Measurements from ENCODE around the gene TFDP3. TPM values are rescaled to one million over a fixed set of nuclear protein-coding genes. Genes with fewer than 3 reads are reported as not detected.
A peak's percentile ranks its signal among the peaks of the same experiment; 100 is the strongest.

The TFDP3 gene
- polyA plus RNA-seq, 6 donors from 2014 or later: not detected

DNA sequence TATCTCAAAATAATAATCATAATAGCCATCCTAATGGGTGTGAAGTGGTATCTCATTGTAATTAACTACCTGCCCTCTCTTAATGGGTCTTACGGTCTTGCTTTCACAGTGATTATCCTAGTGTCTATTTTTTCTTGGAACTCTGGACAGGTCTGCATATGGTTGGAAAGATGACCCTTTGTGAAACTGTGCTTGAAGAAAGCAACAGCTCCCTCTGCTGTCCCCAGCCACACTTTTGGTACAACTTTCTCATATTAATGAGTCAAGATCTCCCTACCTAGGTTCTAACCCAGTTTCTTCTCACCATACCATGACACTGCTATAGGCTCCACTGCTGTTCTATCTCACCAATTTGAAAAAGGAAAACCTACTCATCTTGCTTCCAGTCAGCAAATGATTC lies 2.4 kb downstream of the TFDP3 start:
- no peak overlapping the region for H3K4me3 Mint-ChIP-seq
- peaks cover 0 to 10% (median 4%) of the 10 kb centered on the region in 3 donors for H3K27me3 Mint-ChIP-seq
- no peak for DNase-seq
- ATAC-seq (ENCODE audit: low read depth in 2 of 2): no peak
- no peak overlapping the region for H3K27ac Mint-ChIP-seq
- no peaks in the 10 kb centered on the region for H3K4me1 Mint-ChIP-seq
- H3K36me3 Mint-ChIP-seq: no peaks in the 10 kb centered on the region
- no peaks in the 10 kb centered on the region for H3K9me3 Mint-ChIP-seq

DNA sequence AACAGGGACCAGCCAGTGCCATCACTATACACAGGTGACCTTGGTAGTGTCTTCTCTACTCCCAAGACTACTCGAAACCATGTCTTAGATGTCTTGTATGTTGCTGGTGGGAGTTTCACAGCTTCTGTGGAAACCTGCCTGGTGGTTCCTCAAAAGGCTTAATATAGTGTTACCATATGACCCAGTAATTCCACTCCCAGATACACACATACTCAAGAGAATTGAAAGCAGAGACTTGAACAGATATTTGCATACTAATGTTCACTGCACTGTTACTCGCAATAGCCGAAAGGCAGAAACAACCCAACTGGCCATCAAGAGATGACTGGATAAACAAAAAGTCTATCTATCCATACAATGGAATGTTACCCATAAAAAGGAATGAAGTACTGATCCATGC lies 3.1 kb downstream of the TFDP3 start:
- no peaks in the 10 kb centered on the region for H3K36me3 Mint-ChIP-seq
- no peaks in the 10 kb centered on the region for H3K9me3 Mint-ChIP-seq

DNA sequence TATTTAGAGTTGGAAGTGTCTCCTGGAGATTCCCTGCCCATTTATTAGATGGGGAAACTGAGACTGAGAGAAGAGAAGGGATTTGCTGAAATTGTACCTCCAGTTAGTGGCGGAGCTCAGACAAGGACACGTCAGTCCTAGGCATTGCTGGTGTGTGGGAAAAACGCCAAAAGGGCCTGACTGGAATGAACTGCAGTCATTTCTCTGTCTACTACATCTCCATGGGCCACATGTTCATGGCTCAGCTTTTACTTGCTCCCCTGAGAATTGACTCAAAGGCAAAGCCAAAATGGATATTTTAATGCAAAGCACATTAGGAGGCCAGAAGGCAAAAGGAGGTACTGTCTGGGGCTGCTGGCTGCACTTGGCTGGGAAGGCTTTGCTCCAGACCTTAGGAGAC lies 3.9 kb downstream of the TFDP3 start:
- DNase-seq: no peak
- Mint-ChIP-seq H3K27ac (no peak overlapping the region), H3K27me3 (no peaks in the 10 kb centered on the region), H3K4me1 (no peaks in the 10 kb centered on the region), H3K36me3 (no peaks in the 10 kb centered on the region), H3K4me3 (no peak overlapping the region), H3K9me3 (no peaks in the 10 kb centered on the region)
- no peak for ATAC-seq (ENCODE audit: low read depth in 2 of 2)

More for the DNA sequence above, 3.1 kb downstream of the TFDP3 start:
- ATAC-seq (ENCODE audit: low read depth in 2 of 2): no peak
- Mint-ChIP-seq H3K27ac (no peak overlapping the region), H3K4me1 (no peaks in the 10 kb centered on the region), H3K27me3 (peaks cover 0 to 6% (median 2%) of the 10 kb centered on the region in 3 donors), H3K4me3 (no peak overlapping the region)
- DNase-seq: no peak

DNA sequence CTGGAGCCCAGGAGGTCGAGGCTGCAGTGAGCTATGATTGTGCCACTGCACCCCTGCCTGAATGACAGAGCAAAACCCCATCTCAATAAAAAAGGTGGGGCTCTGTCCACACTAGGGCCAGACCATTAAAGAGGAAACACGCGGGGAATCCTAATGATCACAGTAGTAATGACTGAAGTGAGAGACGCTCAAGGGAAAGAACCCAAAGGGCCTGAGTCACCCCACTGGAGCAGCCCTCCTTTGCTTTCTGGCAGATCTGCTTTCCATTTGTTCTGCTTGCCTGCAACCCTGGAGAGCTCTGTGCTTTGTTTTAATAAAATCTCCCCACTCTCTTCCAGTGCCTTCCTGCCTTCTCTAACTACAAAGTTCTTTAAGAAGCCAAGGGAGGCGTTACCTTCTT lies 5.0 kb downstream of the TFDP3 start:
- no peak overlapping the region for H3K4me3 Mint-ChIP-seq
- H3K9me3 Mint-ChIP-seq: no peaks in the 10 kb centered on the region
- H3K4me1 Mint-ChIP-seq: no peaks in the 10 kb centered on the region
- H3K27me3 Mint-ChIP-seq: no peaks in the 10 kb centered on the region
- no peak overlapping the region for H3K27ac Mint-ChIP-seq
- ATAC-seq (ENCODE audit: low read depth in 2 of 2) (no peak), DNase-seq (no peak)
- no peaks in the 10 kb centered on the region for H3K36me3 Mint-ChIP-seq

DNA sequence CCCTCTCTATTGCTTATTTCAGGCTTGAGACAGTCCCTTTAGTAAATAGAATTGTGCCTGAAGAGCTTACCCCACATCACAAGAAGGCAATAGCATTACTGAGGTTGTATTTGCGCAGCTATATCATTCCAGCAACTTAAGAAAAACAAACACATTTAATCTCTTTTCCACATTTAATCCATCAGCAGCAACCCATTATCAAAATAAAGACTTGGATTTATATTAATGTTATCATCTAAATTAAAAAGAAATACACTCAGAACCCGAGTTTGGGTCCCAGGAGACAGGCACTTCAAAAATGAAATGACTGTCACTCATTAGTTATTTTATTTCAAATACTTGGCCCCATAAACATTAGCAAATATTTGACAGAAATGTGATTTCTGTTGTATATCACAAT lies 10.4 kb downstream of the TFDP3 start:
- ATAC-seq (ENCODE audit: low read depth in 2 of 2): no peak
- H3K9me3 Mint-ChIP-seq: no peaks in the 10 kb centered on the region
- H3K4me3 Mint-ChIP-seq: no peak overlapping the region
- H3K4me1 Mint-ChIP-seq: no peaks in the 10 kb centered on the region
- no peak overlapping the region for H3K27ac Mint-ChIP-seq
- H3K27me3 Mint-ChIP-seq: peaks cover 0 to 13% (median 6%) of the 10 kb centered on the region in 3 donors
- no peak for DNase-seq
- H3K36me3 Mint-ChIP-seq: no peaks in the 10 kb centered on the region

DNA sequence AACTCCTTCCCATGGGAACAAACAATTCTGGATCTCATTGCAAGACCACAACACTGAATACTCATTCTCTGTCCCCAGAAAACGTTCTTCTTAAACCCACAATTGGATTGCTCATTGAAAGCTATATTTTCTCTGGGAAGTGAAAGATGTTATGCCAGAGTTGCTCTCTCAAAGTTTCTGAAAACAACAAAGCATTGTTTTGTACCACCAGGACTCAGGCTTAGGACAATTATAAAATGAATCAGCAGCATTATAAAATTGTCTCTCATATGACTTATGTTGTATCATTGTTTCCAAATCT lies 26.5 kb downstream of the TFDP3 start:
- DNase-seq: no peak
- peaks cover 0 to 5% (median 0%) of the 10 kb centered on the region in 3 donors for H3K27me3 Mint-ChIP-seq
- H3K27ac Mint-ChIP-seq: no peak overlapping the region
- no peaks in the 10 kb centered on the region for H3K36me3 Mint-ChIP-seq
- H3K4me1 Mint-ChIP-seq: no peaks in the 10 kb centered on the region
- peaks cover 0 to 8% (median 0%) of the 10 kb centered on the region in 7 donors for H3K9me3 Mint-ChIP-seq
- no peak overlapping the region for H3K4me3 Mint-ChIP-seq
- ATAC-seq (ENCODE audit: low read depth in 2 of 2): no peak

DNA sequence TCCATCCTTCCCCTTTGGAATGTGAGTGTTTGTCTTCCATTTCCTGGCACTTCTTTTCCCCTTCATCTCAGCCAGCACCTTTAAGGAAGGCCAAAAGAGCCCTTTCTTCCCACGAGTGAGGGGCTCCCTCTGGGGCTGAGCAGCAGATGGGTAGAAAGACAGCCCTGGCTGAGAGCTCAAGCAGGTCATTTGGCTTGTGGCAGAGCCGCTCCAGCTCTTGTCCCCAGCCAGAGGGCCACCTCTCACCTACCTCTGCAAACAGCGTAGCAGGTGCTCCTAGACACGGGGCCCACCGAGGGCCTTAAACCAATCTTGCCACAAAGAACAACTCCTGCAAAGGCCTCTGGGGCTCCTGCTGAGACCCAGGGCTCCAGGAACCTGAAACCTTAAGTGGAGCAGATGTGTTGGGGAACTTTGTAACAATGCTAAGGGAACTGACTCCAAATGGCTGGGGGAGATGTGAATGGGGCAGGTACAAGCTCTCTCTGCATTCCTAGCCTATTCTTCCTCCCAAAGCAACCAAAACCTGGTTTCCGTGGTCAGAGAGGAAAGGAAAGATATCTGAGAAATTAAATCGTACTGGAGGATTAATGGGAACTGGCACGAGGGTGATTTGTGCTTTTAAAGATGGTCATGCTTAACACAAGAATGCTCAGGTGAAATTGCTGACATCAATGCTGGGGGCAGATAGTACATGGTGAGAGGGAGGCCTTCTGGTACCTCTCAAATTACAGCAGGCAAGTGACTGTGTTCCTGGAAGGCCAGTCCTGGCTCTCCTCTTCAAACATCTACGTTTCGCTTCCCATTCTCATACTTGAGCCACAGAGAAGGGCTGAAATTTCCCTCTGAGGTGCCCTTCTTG lies 27.0 kb downstream of the TFDP3 start:
- H3K27me3 Mint-ChIP-seq: peaks cover 0 to 5% (median under 1%) of the 10 kb centered on the region in 3 donors
- H3K9me3 Mint-ChIP-seq: peaks cover 0 to 8% (median 0%) of the 10 kb centered on the region in 7 donors
- peak overlapping the region in 1 of 6 donors; percentile 24 for H3K27ac Mint-ChIP-seq
- no peak for DNase-seq
- no peak for ATAC-seq (ENCODE audit: low read depth in 2 of 2)
- no peaks in the 10 kb centered on the region for H3K36me3 Mint-ChIP-seq
- no peak overlapping the region for H3K4me3 Mint-ChIP-seq
- H3K4me1 Mint-ChIP-seq: no peaks in the 10 kb centered on the region

DNA sequence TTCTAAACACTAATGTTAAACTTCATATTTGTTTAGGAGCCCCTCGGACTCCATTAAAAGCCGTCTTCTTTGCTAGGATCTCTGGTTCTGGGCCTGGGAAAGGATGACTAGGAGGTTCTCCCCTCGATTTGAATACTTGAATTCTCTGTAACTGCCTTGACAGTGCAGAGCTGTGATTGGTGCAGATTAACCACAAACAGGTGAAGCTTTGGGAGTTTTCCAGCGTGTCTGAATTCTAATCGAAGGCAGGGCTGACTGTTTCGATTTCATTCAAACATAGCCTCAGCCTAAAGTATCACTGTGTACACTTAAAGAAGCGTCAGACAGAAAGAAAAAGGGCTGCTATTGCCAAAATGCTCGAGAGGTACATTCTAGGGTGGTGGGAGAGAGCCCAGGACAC lies 29.0 kb downstream of the TFDP3 start:
- no peaks in the 10 kb centered on the region for H3K4me1 Mint-ChIP-seq
- H3K27ac Mint-ChIP-seq: no peak overlapping the region
- DNase-seq (no peak), ATAC-seq (ENCODE audit: low read depth in 2 of 2) (no peak)
- H3K4me3 Mint-ChIP-seq: no peak overlapping the region
- H3K9me3 Mint-ChIP-seq: peaks cover 0 to 8% (median 0%) of the 10 kb centered on the region in 7 donors
- H3K36me3 Mint-ChIP-seq: no peaks in the 10 kb centered on the region
- peaks cover 0 to 5% (median 4%) of the 10 kb centered on the region in 3 donors for H3K27me3 Mint-ChIP-seq

DNA sequence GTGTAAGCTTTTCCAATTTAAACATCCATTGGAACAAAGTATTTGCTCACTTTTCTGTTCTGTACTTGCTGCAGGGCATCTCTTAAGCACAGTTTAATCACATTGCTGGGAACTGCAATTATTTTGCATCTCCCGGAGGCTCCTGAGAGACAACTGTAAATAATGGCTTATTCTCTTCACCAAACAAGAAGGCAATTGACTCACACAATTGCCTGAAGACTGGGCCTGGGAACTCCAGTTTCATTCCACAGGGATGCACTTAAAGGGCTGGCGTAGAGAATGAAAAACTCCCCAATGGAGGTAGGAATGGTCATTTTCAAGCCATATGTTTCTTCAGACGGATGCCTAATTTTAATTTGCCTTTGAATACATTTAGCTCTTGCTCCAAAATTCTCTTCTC lies 29.5 kb downstream of the TFDP3 start:
- H3K27ac Mint-ChIP-seq: no peak overlapping the region
- no peak for DNase-seq
- ATAC-seq (ENCODE audit: low read depth in 2 of 2): no peak
- no peak overlapping the region for H3K4me3 Mint-ChIP-seq
- peaks cover 0 to 5% (median 4%) of the 10 kb centered on the region in 3 donors for H3K27me3 Mint-ChIP-seq
- no peaks in the 10 kb centered on the region for H3K36me3 Mint-ChIP-seq
- no peaks in the 10 kb centered on the region for H3K4me1 Mint-ChIP-seq
- peaks cover 0 to 8% (median 0%) of the 10 kb centered on the region in 7 donors for H3K9me3 Mint-ChIP-seq

DNA sequence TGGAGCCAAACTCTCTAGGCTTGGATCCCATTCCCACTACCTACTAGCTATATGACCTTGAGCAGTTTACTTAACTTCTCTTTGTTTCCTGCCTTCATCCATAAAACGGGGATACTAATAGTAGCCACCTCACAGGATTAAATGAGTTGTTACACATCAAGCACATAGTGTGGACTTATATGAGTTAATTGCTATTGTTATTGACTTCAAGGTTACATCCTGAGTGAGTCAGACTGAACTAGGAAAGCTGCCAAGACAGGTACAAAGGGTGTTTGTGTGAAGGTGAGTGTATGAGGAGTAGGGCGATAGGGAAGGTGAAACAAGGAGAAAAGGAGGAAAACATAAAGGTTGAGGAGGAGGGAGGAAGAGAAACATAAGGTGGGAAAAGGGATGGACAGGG lies 32.2 kb downstream of the TFDP3 start:
- peaks cover 0 to 8% (median 0%) of the 10 kb centered on the region in 7 donors for H3K9me3 Mint-ChIP-seq

DNA sequence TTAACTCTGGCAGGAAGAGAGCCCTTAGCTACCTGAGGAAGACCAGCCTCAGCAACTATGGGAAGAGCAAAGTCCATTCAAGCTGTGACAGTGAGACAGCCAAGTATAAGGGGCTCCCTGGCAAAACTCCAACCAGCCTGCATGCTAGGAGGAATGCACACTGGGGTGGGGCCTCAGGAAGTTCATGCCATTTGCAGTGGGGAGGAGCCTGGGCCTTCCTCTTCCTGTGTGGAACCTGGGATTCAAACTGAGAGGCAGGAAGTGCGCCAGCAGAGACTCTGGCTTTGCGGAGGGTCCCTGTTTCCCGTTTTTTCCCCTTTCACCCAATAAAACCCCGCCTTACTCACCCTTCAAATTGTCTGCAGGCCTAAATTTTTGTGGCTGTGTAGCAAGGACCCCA lies 33.0 kb downstream of the TFDP3 start:
- peaks cover 0 to 4% (median 0%) of the 10 kb centered on the region in 3 donors for H3K27me3 Mint-ChIP-seq
- no peaks in the 10 kb centered on the region for H3K4me1 Mint-ChIP-seq
- peaks cover 0 to 8% (median 3%) of the 10 kb centered on the region in 7 donors for H3K9me3 Mint-ChIP-seq
- DNase-seq (no peak), ATAC-seq (ENCODE audit: low read depth in 2 of 2) (no peak)
- H3K27ac Mint-ChIP-seq: no peak overlapping the region
- H3K4me3 Mint-ChIP-seq: no peak overlapping the region
- H3K36me3 Mint-ChIP-seq: no peaks in the 10 kb centered on the region

More for the DNA sequence above, 32.2 kb downstream of the TFDP3 start:
- DNase-seq: no peak
- no peaks in the 10 kb centered on the region for H3K36me3 Mint-ChIP-seq
- ATAC-seq (ENCODE audit: low read depth in 2 of 2): no peak
- H3K27ac Mint-ChIP-seq: no peak overlapping the region
- peaks cover 0 to 4% (median 4%) of the 10 kb centered on the region in 3 donors for H3K27me3 Mint-ChIP-seq
- no peaks in the 10 kb centered on the region for H3K4me1 Mint-ChIP-seq
- H3K4me3 Mint-ChIP-seq: no peak overlapping the region

DNA sequence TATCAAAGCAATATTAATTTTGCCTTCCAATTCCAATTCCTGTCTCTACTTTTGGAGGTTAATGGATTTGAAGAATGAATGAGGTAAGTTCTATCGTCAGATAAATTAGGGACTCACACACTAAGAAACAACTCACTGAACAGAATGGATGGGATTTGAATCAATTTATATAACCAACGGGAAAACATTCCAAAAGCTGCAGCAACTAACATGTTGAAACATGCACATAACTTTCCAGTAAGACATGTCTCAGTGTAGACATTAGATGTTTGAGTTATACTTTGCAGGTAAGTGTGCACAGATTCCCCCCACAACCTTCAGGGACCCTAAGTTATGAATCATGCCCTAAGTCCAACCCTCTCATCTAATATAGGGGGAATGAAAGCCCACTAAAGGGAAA lies 34.3 kb downstream of the TFDP3 start:
- no peak for DNase-seq
- no peak for ATAC-seq (ENCODE audit: low read depth in 2 of 2)

DNA sequence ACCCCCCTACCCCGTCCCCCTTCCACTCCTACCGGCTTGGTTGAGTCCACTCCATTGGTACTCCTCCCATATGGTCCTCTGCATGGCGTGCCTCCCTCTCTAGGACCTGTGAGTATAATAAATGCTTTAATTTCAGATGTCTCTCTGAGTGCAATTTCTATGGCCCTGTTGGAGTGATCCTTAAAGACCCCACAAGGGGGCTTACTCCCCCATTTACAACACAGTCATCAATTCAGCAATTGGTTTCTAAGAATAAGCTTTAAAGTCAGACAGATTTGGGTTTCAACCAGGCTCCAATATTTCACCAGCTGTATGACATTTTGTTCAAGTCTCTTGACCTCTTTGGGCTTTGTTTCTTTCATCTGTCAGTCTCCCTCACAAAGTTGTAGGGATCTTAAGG lies 38.7 kb downstream of the TFDP3 start:
- H3K27me3 Mint-ChIP-seq: peaks cover 0 to 21% (median 0%) of the 10 kb centered on the region in 3 donors
- no peaks in the 10 kb centered on the region for H3K36me3 Mint-ChIP-seq
- no peak overlapping the region for H3K27ac Mint-ChIP-seq
- no peak overlapping the region for H3K4me3 Mint-ChIP-seq
- DNase-seq: no peak
- H3K4me1 Mint-ChIP-seq: no peaks in the 10 kb centered on the region
- H3K9me3 Mint-ChIP-seq: peaks cover 0 to 14% (median 2%) of the 10 kb centered on the region in 7 donors
- ATAC-seq (ENCODE audit: low read depth in 2 of 2): no peak

More for the DNA sequence above, 34.3 kb downstream of the TFDP3 start:
- no peaks in the 10 kb centered on the region for H3K4me1 Mint-ChIP-seq
- no peaks in the 10 kb centered on the region for H3K36me3 Mint-ChIP-seq
- no peak overlapping the region for H3K27ac Mint-ChIP-seq
- peaks cover 0 to 14% (median 3%) of the 10 kb centered on the region in 7 donors for H3K9me3 Mint-ChIP-seq
- no peak overlapping the region for H3K4me3 Mint-ChIP-seq
- peaks cover 0 to 6% (median 4%) of the 10 kb centered on the region in 3 donors for H3K27me3 Mint-ChIP-seq

DNA sequence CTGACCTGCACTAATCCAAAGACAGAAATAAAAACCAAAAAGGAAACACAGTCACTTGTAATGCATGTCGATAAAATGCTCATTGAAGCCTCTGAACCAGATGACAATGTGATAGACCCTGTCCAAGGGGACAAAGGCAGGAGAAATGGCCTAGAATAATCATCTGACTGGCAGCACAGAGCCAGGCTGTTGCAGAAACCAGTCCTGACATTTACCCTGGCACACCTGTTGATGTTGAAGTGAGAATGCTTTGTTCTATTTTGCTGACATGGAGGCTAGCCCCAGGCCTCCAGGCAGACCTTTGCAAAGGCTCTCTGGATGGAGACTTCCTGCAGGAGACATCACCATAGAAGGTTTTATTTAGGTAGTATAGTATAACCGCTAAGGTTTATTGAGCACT lies 41.0 kb downstream of the TFDP3 start:
- no peak overlapping the region for H3K27ac Mint-ChIP-seq
- peaks cover 0 to 14% (median 2%) of the 10 kb centered on the region in 7 donors for H3K9me3 Mint-ChIP-seq
- ATAC-seq (ENCODE audit: low read depth in 2 of 2) (no peak), DNase-seq (no peak)
- no peaks in the 10 kb centered on the region for H3K36me3 Mint-ChIP-seq
- H3K4me3 Mint-ChIP-seq: no peak overlapping the region
- peaks cover 0 to 21% (median 0%) of the 10 kb centered on the region in 3 donors for H3K27me3 Mint-ChIP-seq
- H3K4me1 Mint-ChIP-seq: no peaks in the 10 kb centered on the region
